H1 (cell line): ENCODE data around the gene ATAD5. TPM values are rescaled to one million over a fixed set of nuclear protein-coding genes. Genes with fewer than 3 reads are reported as not detected.

Source experiments
- CTCF ChIA-PET: fragments of 300-600 bp; sonication (Branson Sonifier 250); formaldehyde crosslinking; loops from one replicate; lab custom pipeline; 2021; ENCODE audit not compliant: partially characterized antibody; lab: Charles Lee
- POLR2A ChIA-PET: fragments of 300-600 bp; sonication (Branson Sonifier 250); formaldehyde crosslinking; loops from one replicate; lab custom pipeline; 2021; ENCODE audit warnings: inconsistent platforms; ENCODE audit not compliant: partially characterized antibody; lab: Charles Lee
- DNase-seq, 2 experiments: peaks; one replicate each; pipeline versions ENCODE4 v3.0.0 to v3.0.0-alpha.2; 2010 to 2022; ENCODE audit warnings: low spot score in 2 of 2, low read depth in 1 of 2, mixed read lengths in 1 of 2
- FAIRE-seq: peaks from 2 replicates; lab custom pipeline; 2011; peaks lifted over from hg19 to GRCh38; lab: Jason Lieb, UNC
- H2AFZ ChIP-seq: 2 replicates; pipeline ENCODE4 v1.8.1; 2012; ENCODE audit warnings: low read length, inconsistent platforms
- H2AK5ac ChIP-seq: 2 replicates; pipeline ENCODE4 v1.6.1; 2013; ENCODE audit warnings: low read depth, low read length
- H2BK120ac ChIP-seq: replicated peaks from 2 replicates; pipeline ENCODE3; 2013; ENCODE audit warnings: low read depth, low read length, inconsistent platforms
- H2BK12ac ChIP-seq: 2 replicates; pipeline ENCODE4 v1.6.1; 2013; ENCODE audit warnings: low read depth, low read length
- H2BK15ac ChIP-seq: 2 replicates; pipeline ENCODE4 v1.6.1; 2013; ENCODE audit warnings: low read length
- H2BK20ac ChIP-seq: 2 replicates; pipeline ENCODE4 v1.6.1; 2013; ENCODE audit warnings: low read length
- H2BK5ac ChIP-seq: 2 replicates; pipeline ENCODE4 v1.6.1; 2013; ENCODE audit warnings: low read depth, low read length
- H3K14ac ChIP-seq: 2 replicates; pipeline ENCODE4 v1.6.1; 2013; ENCODE audit warnings: inconsistent platforms; ENCODE audit not compliant: insufficient read length
- H3K18ac ChIP-seq: 2 replicates; pipeline ENCODE4 v1.6.1; 2013; ENCODE audit warnings: low read length; ENCODE audit errors: extremely low read depth
- H3K23ac ChIP-seq: 2 replicates; pipeline ENCODE4 v1.6.1; 2013; ENCODE audit warnings: inconsistent platforms; ENCODE audit not compliant: insufficient read length
- H3K23me2 ChIP-seq: 2 replicates; pipeline ENCODE4 v1.6.1; 2013; ENCODE audit warnings: low read depth, low read length
- H3K27ac ChIP-seq: 2 replicates; pipeline ENCODE4 v1.6.1; 2011; ENCODE audit warnings: low read depth, low read length, inconsistent platforms
- H3K27me3 ChIP-seq, 4 experiments: replicated peaks in 1 of 4; 1 replicate in 1 of 4; 2 replicates in 3 of 4; pipeline versions ENCODE4 v1.6.1 to v1.8.1; 2011 to 2013; ENCODE audit warnings: low read length in 3 of 4, mild to moderate bottlenecking in 3 of 4, inconsistent platforms in 2 of 4, mixed read lengths in 2 of 4, moderate library complexity in 1 of 4; ENCODE audit not compliant: control insufficient read depth in 3 of 4, insufficient read depth in 3 of 4; ENCODE audit errors: extremely low read depth in 1 of 4
- H3K36me3 ChIP-seq, 4 experiments: 2 replicates each; pipeline versions ENCODE4 v1.6.1 to v1.8.1; 2011 to 2013; ENCODE audit warnings: mild to moderate bottlenecking in 4 of 4, low read length in 3 of 4, moderate library complexity in 2 of 4, control low read depth in 1 of 4, inconsistent platforms in 1 of 4; ENCODE audit not compliant: insufficient read depth in 4 of 4, control insufficient read depth in 2 of 4
- H3K4ac ChIP-seq: replicated peaks from 2 replicates; pipeline ENCODE3; 2013; ENCODE audit warnings: low read length, low read depth, mixed read lengths, inconsistent platforms; ENCODE audit not compliant: insufficient read length
- H3K4me1 ChIP-seq, 4 experiments: replicated peaks in 1 of 4; 1 replicate in 1 of 4; 2 replicates in 3 of 4; pipeline versions ENCODE4 v1.6.1 to v1.8.1; 2011 to 2013; ENCODE audit warnings: low read length in 3 of 4, inconsistent platforms in 2 of 4, mixed read lengths in 1 of 4; ENCODE audit not compliant: insufficient read depth in 4 of 4, control insufficient read depth in 3 of 4
- H3K4me2 ChIP-seq, 2 experiments: 2 replicates each; pipeline versions ENCODE4 v1.6.1 to v1.8.1; 2011 to 2013; ENCODE audit warnings: low read depth in 2 of 2, low read length in 2 of 2, control low read depth in 1 of 2, inconsistent platforms in 1 of 2, mild to moderate bottlenecking in 1 of 2; ENCODE audit not compliant: insufficient read depth in 1 of 2
- H3K4me3 ChIP-seq, 4 experiments: fragments of 200-600, 300-600 bp in 1 of 4; sonication (generic), shearing (Covaris generic), sonication (Bioruptor Twin) in 1 of 4; 2 replicates each; pipeline versions ENCODE4 v1.5.1 to v1.8.1; 2011 to 2016; ENCODE audit warnings: low read length in 4 of 4, low read depth in 3 of 4, control low read depth in 2 of 4, inconsistent platforms in 2 of 4, mild to moderate bottlenecking in 2 of 4, mixed read lengths in 1 of 4, moderate library complexity in 1 of 4; ENCODE audit not compliant: insufficient read depth in 2 of 4; ENCODE audit errors: extremely low read depth in 1 of 4
- H3K56ac ChIP-seq: replicated peaks from 2 replicates; pipeline ENCODE3; 2013; ENCODE audit warnings: low read depth, mild to moderate bottlenecking, mixed read lengths, low read length, inconsistent platforms; ENCODE audit not compliant: insufficient read length
- H3K79me1 ChIP-seq: 2 replicates; pipeline ENCODE4 v1.6.1; 2013; ENCODE audit warnings: low read depth, low read length, control low read depth
- H3K79me2 ChIP-seq, 2 experiments: 2 replicates each; pipeline versions ENCODE4 v1.6.1 to v1.8.1; 2012 to 2013; ENCODE audit warnings: low read length in 2 of 2, mild to moderate bottlenecking in 2 of 2, inconsistent platforms in 1 of 2; ENCODE audit not compliant: insufficient read depth in 2 of 2, control insufficient read depth in 1 of 2
- H3K9ac ChIP-seq, 4 experiments: replicated peaks in 1 of 4; 1 replicate in 1 of 4; 2 replicates in 3 of 4; pipeline versions ENCODE4 v1.6.1 to v1.8.1; 2011 to 2013; ENCODE audit warnings: low read depth in 3 of 4, low read length in 3 of 4, control low read depth in 2 of 4, mild to moderate bottlenecking in 2 of 4, moderate library complexity in 2 of 4, inconsistent platforms in 1 of 4; ENCODE audit errors: extremely low read depth in 1 of 4
- H3K9me3 ChIP-seq, 2 experiments: 2 replicates each; pipeline versions ENCODE4 v1.6.1 to v1.8.1; 2012 to 2013; ENCODE audit warnings: mild to moderate bottlenecking in 2 of 2, moderate library complexity in 2 of 2, control low read depth in 1 of 2, inconsistent platforms in 1 of 2, low read depth in 1 of 2, low read length in 1 of 2, mixed read lengths in 1 of 2; ENCODE audit not compliant: insufficient read depth in 2 of 2
- H4K20me1 ChIP-seq, 2 experiments: replicated peaks in 1 of 2; 2 replicates each; pipeline versions ENCODE3 to v1.8.1; 2011 to 2013; ENCODE audit warnings: inconsistent platforms in 2 of 2, low read length in 2 of 2, mild to moderate bottlenecking in 1 of 2; ENCODE audit not compliant: insufficient read depth in 2 of 2, control insufficient read depth in 1 of 2
- H4K5ac ChIP-seq: 2 replicates; pipeline ENCODE4 v1.6.1; 2013; ENCODE audit warnings: low read length, low read depth, mixed read lengths, inconsistent platforms; ENCODE audit not compliant: insufficient read length
- H4K8ac ChIP-seq: 2 replicates; pipeline ENCODE4 v1.8.0; 2013; ENCODE audit warnings: mild to moderate bottlenecking, moderate library complexity, low read length, inconsistent platforms; ENCODE audit not compliant: insufficient read depth; ENCODE audit errors: extremely low read depth
- H4K91ac ChIP-seq: replicated peaks from 2 replicates; pipeline ENCODE3; 2013; ENCODE audit warnings: low read length, mixed read lengths, inconsistent platforms; ENCODE audit not compliant: insufficient read length
- EP300 ChIP-seq, 2 experiments: IDR thresholded peaks; 1 replicate in 1 of 2; 2 replicates in 1 of 2; pipeline ENCODE4 v1.6.1; 2011 to 2012; ENCODE audit warnings: low read depth in 2 of 2, low read length in 2 of 2, mild to moderate bottlenecking in 2 of 2, borderline replicate concordance in 1 of 2, inconsistent platforms in 1 of 2, moderate library complexity in 1 of 2
- JUN ChIP-seq: IDR thresholded peaks from 2 replicates; pipeline ENCODE4 v1.6.1; 2011; ENCODE audit warnings: low read depth, mild to moderate bottlenecking, improper control_type of control experiment, low read length
- MAFK ChIP-seq: IDR thresholded peaks from 2 replicates; pipeline ENCODE4 v1.6.1; 2012; ENCODE audit warnings: low read depth, mild to moderate bottlenecking, improper control_type of control experiment, low read length
- NRF1 ChIP-seq: IDR thresholded peaks from 2 replicates; pipeline ENCODE4 v1.6.1; 2011; ENCODE audit warnings: mild to moderate bottlenecking, low read depth, low read length, improper control_type of control experiment
- PHF8 ChIP-seq: fragments of 200-600 bp; sonication (generic); conservative IDR thresholded peaks from 2 replicates; pipeline ENCODE4 v1.7.1; 2012; ENCODE audit warnings: low read depth, mild to moderate bottlenecking, inconsistent platforms, low read length, moderate library complexity
- SAP30 ChIP-seq: fragments of 300-600 bp; sonication (generic); IDR thresholded peaks from 2 replicates; pipeline ENCODE4 v1.7.1; 2012; ENCODE audit warnings: low read length, moderate library complexity, mild to moderate bottlenecking, inconsistent platforms; ENCODE audit not compliant: insufficient read depth, insufficient replicate concordance
- SP1 ChIP-seq: IDR thresholded peaks from 2 replicates; pipeline ENCODE4 v1.6.1; 2011; ENCODE audit warnings: low read depth, low read length
- WGBS, 2 experiments: shearing (Covaris generic) in 1 of 2; methylation state at CpG; one replicate each; pipeline versions ENCODE4 v1.1.6 to v1.1.7; 2013 to 2015; ENCODE audit warnings: low lambda C conversion rate in 2 of 2, mixed read lengths in 2 of 2, inconsistent platforms in 1 of 2, low coverage in 1 of 2, missing lambda C conversion rate in 1 of 2; ENCODE audit not compliant: insufficient replicate concordance in 2 of 2, insufficient coverage in 1 of 2, insufficient read length in 1 of 2; ENCODE audit errors: extremely low coverage in 1 of 2, missing lambda C conversion rate in 1 of 2; 5-methylcytosine and 5-hydroxymethylcytosine counted together
- polyA plus RNA-seq, 7 experiments: library from polyadenylated mRNA; depleted of rRNA in 3 of 7; stranded (reverse) in 5 of 7; unstranded in 2 of 7; fragments of >200 nt in 5 of 7; fragments of 200-250 nt in 2 of 7; gene quantifications; 1 replicate in 5 of 7; 2 replicates in 1 of 7; 4 replicates in 1 of 7; pipeline versions ENCODE4 v1.2.1 to v1.2.3, GENCODE V29; 2011 to 2013; ENCODE audit warnings: missing spikeins in 2 of 7, mixed read lengths in 2 of 7
- total RNA-seq: library from RNA; stranded (reverse); fragmentation: NEBNext Ultra II Directional; extraction: Animal tissue kit (Norgen Biotek cat#: 25700); gene quantifications from 2 replicates; pipeline ENCODE4 v1.2.1, GENCODE V29; 2021
- TF ChIP-seq, protein P1 (sequence below): IDR thresholded peaks from 2 replicates; pipeline ENCODE4 v1.6.1; 2012; ENCODE audit warnings: low read length, inconsistent platforms
- TF ChIP-seq, protein P2 (sequence below), 3 experiments: IDR thresholded peaks; 1 replicate in 2 of 3; 2 replicates in 1 of 3; pipeline versions ENCODE4 v1.5.1 to v1.6.1; 2011; ENCODE audit warnings: low read length in 3 of 3, mild to moderate bottlenecking in 3 of 3, inconsistent platforms in 2 of 3, low read depth in 1 of 3, moderate library complexity in 1 of 3; ENCODE audit not compliant: insufficient read depth in 1 of 3; ENCODE audit errors: control extremely low read depth in 1 of 3

Gene ATAD5
- total and polyA plus RNA-seq, 2 of the 8 experiments (the other 6 are each of a cell fraction or from before 2014, with no cell fraction given) = 3.5 to 30.0 TPM

DNA sequence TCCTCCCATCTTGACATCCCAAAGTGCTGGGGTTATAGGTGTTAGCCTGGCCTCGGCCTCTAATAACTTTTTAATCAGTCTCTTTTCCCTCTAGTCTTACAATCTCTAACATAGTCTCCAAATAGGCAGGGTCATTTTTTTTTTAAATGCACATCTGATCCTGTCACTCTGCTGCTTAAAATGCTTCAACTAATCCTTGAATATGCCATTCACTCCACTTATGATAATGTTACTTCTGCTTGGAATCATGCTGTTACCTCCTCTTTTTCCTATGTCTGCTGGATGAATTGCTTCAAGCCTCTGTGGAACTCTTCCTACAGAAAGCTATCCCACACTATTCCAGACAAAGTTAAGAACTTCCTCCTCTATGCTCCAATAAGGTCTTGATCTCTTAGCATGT, 30.1 kb upstream of the ATAD5 start:
- CTCF ChIA-PET = no interaction called here
- POLR2A ChIA-PET = no interaction called here
- no peak overlapping the region for H3K18ac ChIP-seq
- H4K5ac ChIP-seq = no peak overlapping the region
- H3K14ac ChIP-seq = no peak overlapping the region
- no peaks in the 10 kb centered on the region for H3K9me3 ChIP-seq
- DNase-seq (no peak), FAIRE-seq (no peak)
- peaks cover 0 to 13% of the 10 kb centered on the region in 2 experiments; a peak in 1 of 4 replicates for H3K79me2 ChIP-seq
- H3K4ac ChIP-seq = no peak overlapping the region
- peaks cover 0 to 2% (median under 1%) of the 10 kb centered on the region in 4 experiments; a peak in 1 of 7 replicates for H3K4me1 ChIP-seq
- H4K20me1 ChIP-seq = peaks cover 0 to 2% of the 10 kb centered on the region in 2 experiments
- H2BK15ac ChIP-seq = no peak overlapping the region
- H3K23me2 ChIP-seq = no peaks in the 10 kb centered on the region; the same call in 1 of the 2 replicates
- 95% methylated on average over 1 of the region's 1 CpG; no CpG with 5 or more reads in 1 of the 2 experiments for WGBS, 2 experiments
- H2BK12ac ChIP-seq = no peak overlapping the region
- H3K79me1 ChIP-seq = no peaks in the 10 kb centered on the region
- no peak overlapping the region for H4K8ac ChIP-seq
- no peaks in the 10 kb centered on the region for H3K27me3 ChIP-seq
- H2BK20ac ChIP-seq = no peak overlapping the region
- H3K9ac ChIP-seq = no peak overlapping the region
- peaks cover 4 to 45% (median 25%) of the 10 kb centered on the region in 4 experiments; a peak in 7 of 8 replicates for H3K36me3 ChIP-seq
- no peak overlapping the region for H2AFZ ChIP-seq
- no peak overlapping the region for H3K4me3 ChIP-seq
- no peak overlapping the region for H4K91ac ChIP-seq
- no peak overlapping the region for H3K56ac ChIP-seq
- H3K4me2 ChIP-seq = no peak overlapping the region
- H3K27ac ChIP-seq = no peak overlapping the region
- H2BK120ac ChIP-seq = no peak overlapping the region
- no peak overlapping the region for H2BK5ac ChIP-seq
- H2AK5ac ChIP-seq = no peak overlapping the region
- no peak overlapping the region for H3K23ac ChIP-seq
- TF ChIP-seq NRF1 = no peak
- TF ChIP-seq MAFK = no peak
- TF ChIP-seq, protein P1, sequence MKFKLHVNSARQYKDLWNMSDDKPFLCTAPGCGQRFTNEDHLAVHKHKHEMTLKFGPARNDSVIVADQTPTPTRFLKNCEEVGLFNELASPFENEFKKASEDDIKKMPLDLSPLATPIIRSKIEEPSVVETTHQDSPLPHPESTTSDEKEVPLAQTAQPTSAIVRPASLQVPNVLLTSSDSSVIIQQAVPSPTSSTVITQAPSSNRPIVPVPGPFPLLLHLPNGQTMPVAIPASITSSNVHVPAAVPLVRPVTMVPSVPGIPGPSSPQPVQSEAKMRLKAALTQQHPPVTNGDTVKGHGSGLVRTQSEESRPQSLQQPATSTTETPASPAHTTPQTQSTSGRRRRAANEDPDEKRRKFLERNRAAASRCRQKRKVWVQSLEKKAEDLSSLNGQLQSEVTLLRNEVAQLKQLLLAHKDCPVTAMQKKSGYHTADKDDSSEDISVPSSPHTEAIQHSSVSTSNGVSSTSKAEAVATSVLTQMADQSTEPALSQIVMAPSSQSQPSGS = no peak
- TF ChIP-seq, protein P2, sequence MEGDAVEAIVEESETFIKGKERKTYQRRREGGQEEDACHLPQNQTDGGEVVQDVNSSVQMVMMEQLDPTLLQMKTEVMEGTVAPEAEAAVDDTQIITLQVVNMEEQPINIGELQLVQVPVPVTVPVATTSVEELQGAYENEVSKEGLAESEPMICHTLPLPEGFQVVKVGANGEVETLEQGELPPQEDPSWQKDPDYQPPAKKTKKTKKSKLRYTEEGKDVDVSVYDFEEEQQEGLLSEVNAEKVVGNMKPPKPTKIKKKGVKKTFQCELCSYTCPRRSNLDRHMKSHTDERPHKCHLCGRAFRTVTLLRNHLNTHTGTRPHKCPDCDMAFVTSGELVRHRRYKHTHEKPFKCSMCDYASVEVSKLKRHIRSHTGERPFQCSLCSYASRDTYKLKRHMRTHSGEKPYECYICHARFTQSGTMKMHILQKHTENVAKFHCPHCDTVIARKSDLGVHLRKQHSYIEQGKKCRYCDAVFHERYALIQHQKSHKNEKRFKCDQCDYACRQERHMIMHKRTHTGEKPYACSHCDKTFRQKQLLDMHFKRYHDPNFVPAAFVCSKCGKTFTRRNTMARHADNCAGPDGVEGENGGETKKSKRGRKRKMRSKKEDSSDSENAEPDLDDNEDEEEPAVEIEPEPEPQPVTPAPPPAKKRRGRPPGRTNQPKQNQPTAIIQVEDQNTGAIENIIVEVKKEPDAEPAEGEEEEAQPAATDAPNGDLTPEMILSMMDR (IDR thresholded peaks at IDR 0.05; ENCODE audit: control extremely low read depth in 1 of 3, insufficient read depth in 1 of 3, low read depth in 1 of 3, low read length in 3 of 3) = no peak
- no peak for TF ChIP-seq EP300 (IDR thresholded peaks at IDR 0.05; ENCODE audit: borderline replicate concordance in 1 of 2, low read depth in 2 of 2, low read length in 2 of 2)
- TF ChIP-seq SP1 = no peak
- no peak for TF ChIP-seq SAP30
- no peak for TF ChIP-seq PHF8
- TF ChIP-seq JUN = no peak
